ENCODE measurements around the gene RDX. TPM values are rescaled to one million over a fixed set of nuclear protein-coding genes. Genes with fewer than 3 reads are reported as not detected.

The RDX gene
- total RNA-seq, 2 experiments from 2014 or later = 35.2 to 37.4 TPM

DNA sequence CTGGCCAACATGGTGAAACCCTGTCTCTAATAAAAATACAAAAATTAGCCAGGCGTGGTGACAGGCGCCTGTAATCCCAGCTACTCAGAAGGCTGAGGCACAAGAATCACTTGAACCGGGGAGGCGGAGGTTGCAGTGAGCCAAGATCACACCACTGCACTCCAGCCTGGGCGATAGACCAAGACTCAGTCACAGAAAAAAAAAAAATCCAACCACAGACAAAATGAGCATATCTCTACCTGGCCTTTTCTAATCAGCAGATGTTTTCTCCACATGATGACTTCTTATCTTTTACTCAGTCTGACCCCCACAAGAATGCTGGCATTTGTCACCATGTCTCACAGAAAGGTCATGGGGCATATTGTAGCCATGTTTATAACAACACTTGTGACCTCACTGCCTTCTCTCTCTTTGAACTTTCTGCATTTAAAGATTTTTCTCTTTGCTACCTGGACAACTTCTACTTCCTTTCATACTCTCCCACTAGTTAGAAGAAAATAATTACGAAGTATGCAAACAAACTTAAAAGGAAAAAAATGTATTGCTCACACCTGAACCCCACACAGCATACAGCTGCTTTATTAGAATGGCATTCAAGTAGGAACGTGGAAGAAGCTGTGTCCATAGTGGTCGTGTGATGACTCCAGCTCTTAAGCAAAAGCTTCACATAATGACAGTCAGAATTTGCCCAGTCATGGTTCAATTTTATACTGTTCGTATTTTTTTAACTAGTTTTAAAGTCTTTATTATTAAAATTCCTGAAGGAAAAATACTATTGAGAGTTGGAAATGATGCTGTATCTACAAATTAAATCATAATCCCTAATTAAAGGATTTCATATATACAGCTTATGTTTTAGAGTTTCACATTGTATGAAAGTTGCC lies 137.9 kb downstream of the RDX start:
- CTCF ChIA-PET = interaction anchor here (1.3 kb wide), 1 partner anchor 42 kb away, joined by 3 read pairs; no protein-coding TSS in a partner anchor
- Mint-ChIP-seq H3K27ac (no peak overlapping the region), H3K4me1 (ENCODE audit: low read depth) (no peaks in the 10 kb centered on the region), H3K27me3 (ENCODE audit: low read depth) (peaks cover 4% of the 10 kb centered on the region), H3K9me3 (no peaks in the 10 kb centered on the region), H3K4me3 (no peak overlapping the region), H3K36me3 (ENCODE audit: low read depth) (no peaks in the 10 kb centered on the region)
- intact Hi-C loops (cut with micrococcal nuclease) = no loop called here
- no peak for DNase-seq

DNA sequence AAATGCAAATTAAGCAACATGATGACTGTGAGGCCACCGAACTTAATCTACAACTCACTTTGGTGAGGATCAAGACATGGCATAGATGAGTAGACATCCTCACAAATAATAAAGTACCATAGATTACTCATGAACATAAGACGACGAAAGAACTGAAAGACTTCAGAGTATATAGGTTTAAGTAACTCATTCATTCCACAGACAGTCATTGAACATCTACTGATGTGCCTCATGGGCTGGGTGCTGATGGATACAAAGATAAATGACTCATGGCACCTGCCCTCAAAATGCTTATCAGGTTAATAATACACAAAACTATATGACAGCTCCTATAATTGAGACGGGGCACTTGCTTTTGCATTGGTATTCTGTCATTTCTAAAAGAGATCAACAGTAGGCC lies 139.9 kb downstream of the RDX start:
- Mint-ChIP-seq H3K9me3 (no peaks in the 10 kb centered on the region), H3K4me3 (no peak overlapping the region), H3K27me3 (ENCODE audit: low read depth) (peaks cover 4% of the 10 kb centered on the region), H3K4me1 (ENCODE audit: low read depth) (no peaks in the 10 kb centered on the region), H3K27ac (no peak overlapping the region), H3K36me3 (ENCODE audit: low read depth) (no peaks in the 10 kb centered on the region)
- CTCF ChIA-PET = no interaction called here
- intact Hi-C loops (cut with micrococcal nuclease) = no loop called here
- DNase-seq = no peak

DNA sequence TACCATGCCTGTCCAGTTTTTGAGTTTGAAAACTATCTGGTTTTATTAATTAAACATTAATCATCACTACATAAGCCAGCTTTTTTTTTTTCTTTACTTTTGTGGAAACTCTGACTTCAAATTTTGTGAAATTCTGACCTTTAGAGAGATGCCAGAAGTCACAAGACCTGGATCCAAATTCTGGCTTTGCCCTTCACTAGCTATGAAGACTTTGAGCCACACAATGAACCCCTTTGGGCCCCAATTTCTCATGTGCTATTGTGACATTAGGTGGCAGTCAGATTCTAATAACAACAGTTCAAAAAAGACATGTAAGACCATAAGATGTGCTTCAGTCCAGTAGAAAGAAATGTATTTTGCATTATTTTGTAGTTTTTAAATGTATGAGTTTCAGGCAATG lies 142.9 kb downstream of the RDX start:
- DNase-seq = no peak
- no peaks in the 10 kb centered on the region for H3K9me3 Mint-ChIP-seq
- no peaks in the 10 kb centered on the region for H3K36me3 Mint-ChIP-seq (ENCODE audit: low read depth)
- no peaks in the 10 kb centered on the region for H3K4me1 Mint-ChIP-seq (ENCODE audit: low read depth)
- CTCF ChIA-PET = no interaction called here
- intact Hi-C loops (cut with micrococcal nuclease) = no loop called here
- H3K27ac Mint-ChIP-seq = no peak overlapping the region
- no peak overlapping the region for H3K4me3 Mint-ChIP-seq
- peaks cover 10% of the 10 kb centered on the region for H3K27me3 Mint-ChIP-seq (ENCODE audit: low read depth)

DNA sequence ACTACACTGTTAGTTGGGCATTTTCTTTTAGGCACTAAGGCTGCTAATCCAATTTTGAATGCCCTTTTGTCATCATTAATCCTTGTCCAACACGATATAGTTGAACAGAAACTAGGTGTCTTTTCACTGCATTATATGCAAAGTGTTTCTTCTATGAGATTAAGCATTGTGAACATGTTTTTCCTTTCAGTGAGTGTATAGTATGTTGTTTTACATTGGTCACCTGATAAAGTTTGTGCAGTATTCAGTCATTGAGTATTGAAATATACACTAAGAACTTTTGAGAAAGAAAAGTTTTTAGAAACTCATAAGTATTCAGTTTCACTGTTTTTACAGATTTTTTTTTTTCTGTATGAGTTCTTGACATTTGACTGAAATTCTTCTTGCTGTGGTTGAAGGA lies 144.2 kb downstream of the RDX start:
- CTCF ChIA-PET = no interaction called here
- no peak overlapping the region for H3K4me3 Mint-ChIP-seq
- H3K4me1 Mint-ChIP-seq (ENCODE audit: low read depth) = no peaks in the 10 kb centered on the region
- no peak for DNase-seq
- no peak overlapping the region for H3K27ac Mint-ChIP-seq
- no peaks in the 10 kb centered on the region for H3K36me3 Mint-ChIP-seq (ENCODE audit: low read depth)
- intact Hi-C loops (cut with micrococcal nuclease) = no loop called here
- H3K9me3 Mint-ChIP-seq = no peaks in the 10 kb centered on the region
- H3K27me3 Mint-ChIP-seq (ENCODE audit: low read depth) = peaks cover 6% of the 10 kb centered on the region

DNA sequence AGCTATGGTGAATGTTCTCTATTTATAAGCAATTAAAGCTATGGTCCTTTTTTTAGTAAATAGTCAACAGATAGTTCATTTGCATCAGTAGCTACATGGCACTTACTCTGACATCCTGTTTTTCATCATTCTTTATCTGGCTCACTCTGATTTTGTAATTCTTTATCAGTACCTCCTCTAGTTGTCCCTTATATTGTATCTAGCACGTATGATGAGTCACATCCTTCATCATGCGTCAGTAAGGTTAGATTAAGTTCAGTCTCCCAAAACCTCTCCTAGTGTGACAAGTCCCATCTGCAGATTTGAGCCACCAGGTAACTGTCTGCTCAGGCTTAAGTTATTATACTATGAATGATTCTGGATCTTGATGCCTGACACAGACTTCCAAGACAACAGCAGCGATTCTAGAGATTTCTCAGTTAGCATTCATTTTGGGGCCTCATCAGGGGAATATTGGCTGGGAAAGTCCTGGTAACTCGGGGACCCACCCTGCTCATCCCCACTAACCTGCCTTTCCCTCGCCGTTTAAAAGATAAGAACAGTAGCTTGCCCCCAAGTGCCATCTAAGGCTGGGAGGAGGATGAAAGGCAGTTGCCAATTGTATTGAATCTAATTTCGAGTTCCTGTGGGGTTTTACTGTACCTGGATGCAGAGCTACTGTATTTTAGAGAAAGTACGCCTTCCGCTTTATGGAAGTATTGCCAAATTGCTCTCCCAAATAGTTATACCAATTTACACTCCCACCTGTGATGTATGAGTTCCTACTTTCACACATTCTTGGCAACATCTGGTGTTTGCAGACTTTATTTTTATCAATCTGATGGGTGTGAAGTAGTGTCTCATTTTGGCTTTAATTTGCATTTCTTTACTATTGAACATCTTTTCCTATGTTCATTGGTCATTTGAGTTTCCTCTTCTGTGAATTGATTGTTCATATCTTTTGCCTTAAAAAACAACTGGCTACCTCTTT lies 147.4 kb downstream of the RDX start:
- intact Hi-C loops (cut with micrococcal nuclease) = no loop called here
- CTCF ChIA-PET = no interaction called here
- Mint-ChIP-seq H3K27ac (no peak overlapping the region), H3K27me3 (ENCODE audit: low read depth) (peaks cover 10% of the 10 kb centered on the region), H3K36me3 (ENCODE audit: low read depth) (no peaks in the 10 kb centered on the region), H3K4me1 (ENCODE audit: low read depth) (no peaks in the 10 kb centered on the region), H3K4me3 (no peak overlapping the region), H3K9me3 (no peaks in the 10 kb centered on the region)
- no peak for DNase-seq

DNA sequence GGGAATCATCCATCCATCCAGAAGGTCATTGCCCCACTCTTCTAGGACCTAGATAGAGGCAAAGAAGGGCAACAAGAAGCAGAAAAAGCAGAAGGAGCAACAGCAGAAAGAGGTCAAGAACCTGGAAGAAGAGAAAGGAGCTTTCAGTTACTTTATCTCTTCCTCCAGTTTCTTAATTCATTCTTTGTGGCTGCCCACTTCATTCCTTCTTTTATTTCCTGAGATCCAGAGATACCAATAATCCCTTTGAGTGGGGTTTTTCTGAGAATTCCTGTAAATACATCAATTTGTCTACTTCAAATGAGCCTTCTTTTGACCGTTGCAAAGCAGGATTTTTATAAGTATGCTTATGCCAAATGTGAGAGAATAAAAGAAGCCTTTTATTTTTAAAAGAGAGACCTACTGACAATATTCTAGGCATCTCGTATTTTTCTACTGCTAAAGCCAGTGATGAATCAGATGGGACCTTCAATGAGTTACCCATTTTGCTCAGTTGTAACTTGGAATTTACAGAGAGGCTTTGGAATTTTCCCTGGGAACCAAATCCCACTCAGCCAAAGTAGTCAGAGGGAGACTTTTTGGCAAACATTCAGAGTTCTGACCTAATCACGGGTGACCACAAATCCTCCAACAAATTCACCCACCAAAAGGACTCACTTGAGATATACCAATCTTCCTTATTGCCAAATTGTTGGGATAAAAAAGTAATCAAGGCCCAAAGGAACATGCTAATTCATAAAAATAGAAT lies 148.3 kb downstream of the RDX start:
- CTCF ChIA-PET = no interaction called here
- Mint-ChIP-seq H3K27me3 (ENCODE audit: low read depth) (peaks cover 10% of the 10 kb centered on the region), H3K9me3 (no peaks in the 10 kb centered on the region)

DNA sequence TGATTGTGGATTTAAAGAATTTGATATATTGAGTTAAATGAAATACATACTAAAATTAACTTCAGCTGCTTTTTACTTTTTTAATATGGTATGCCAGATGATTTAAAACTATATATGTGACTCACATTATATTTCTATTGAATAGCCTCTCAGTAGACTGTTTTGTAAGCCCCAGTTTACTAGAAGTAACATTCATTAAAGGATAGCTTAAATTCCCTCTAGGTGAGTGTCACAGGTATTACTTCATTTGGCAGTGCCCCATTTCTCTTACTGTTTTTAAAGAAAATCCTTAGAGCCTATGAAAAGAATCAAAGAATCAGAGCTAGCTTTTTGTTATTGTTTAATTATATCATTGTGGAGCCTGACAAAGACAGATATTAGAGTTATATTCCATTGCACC lies 154.6 kb downstream of the RDX start:
- Mint-ChIP-seq H3K27me3 (ENCODE audit: low read depth) (peaks cover 4% of the 10 kb centered on the region), H3K4me3 (no peak overlapping the region), H3K36me3 (ENCODE audit: low read depth) (no peaks in the 10 kb centered on the region), H3K9me3 (no peaks in the 10 kb centered on the region), H3K4me1 (ENCODE audit: low read depth) (no peaks in the 10 kb centered on the region), H3K27ac (no peak overlapping the region)
- no peak for DNase-seq
- CTCF ChIA-PET = no interaction called here
- intact Hi-C loops (cut with micrococcal nuclease) = no loop called here

More for the DNA sequence above, 148.3 kb downstream of the RDX start:
- no peaks in the 10 kb centered on the region for H3K36me3 Mint-ChIP-seq (ENCODE audit: low read depth)
- H3K27ac Mint-ChIP-seq = no peak overlapping the region
- no peak overlapping the region for H3K4me3 Mint-ChIP-seq
- no peaks in the 10 kb centered on the region for H3K4me1 Mint-ChIP-seq (ENCODE audit: low read depth)
- DNase-seq = no peak
- intact Hi-C loops (cut with micrococcal nuclease) = no loop called here

DNA sequence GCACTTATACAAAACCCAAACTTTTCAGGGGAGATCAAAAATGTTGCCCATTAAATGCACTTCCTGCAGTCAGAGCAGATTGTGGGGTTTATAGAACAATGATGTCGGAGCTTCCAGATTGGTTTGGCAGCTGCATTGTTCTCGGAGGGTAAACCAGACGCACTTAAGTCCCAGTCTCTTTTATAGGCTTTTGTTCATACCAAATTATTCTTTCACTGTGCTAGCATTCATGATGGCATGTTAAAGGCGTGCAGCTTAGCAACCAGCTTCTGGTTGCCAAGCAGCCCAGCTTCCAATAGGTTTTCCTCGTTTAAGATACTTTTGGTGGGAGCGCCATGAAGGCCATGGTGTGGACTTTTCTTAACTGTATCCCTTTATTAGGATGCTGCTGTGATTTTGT lies 162.3 kb downstream of the RDX start:
- Mint-ChIP-seq H3K4me3 (no peak overlapping the region), H3K4me1 (ENCODE audit: low read depth) (no peaks in the 10 kb centered on the region), H3K9me3 (no peaks in the 10 kb centered on the region), H3K36me3 (ENCODE audit: low read depth) (no peaks in the 10 kb centered on the region), H3K27me3 (ENCODE audit: low read depth) (peaks cover 10% of the 10 kb centered on the region), H3K27ac (no peak overlapping the region)
- intact Hi-C loops (cut with micrococcal nuclease) = no loop called here
- CTCF ChIA-PET = no interaction called here
- DNase-seq = no peak

DNA sequence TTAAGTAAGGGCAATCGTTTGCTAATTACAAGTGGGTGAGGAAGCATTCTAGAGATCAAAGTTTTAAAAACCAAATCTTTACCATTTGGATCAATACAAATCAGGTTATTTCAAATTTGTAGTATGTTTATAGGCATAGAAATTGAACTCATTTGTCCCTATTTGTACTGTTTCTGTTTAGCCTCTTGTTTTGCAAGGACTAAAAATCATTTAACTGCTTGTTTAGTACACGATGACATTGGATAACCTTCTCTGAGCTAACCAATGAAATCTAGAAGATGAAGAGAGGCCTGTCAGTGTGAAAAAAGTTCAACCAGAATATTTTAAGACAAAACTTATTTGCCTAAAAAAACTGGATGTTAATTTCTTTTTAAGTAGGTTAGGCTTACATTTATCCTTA lies 163.3 kb downstream of the RDX start:
- CTCF ChIA-PET = no interaction called here
- no peaks in the 10 kb centered on the region for H3K9me3 Mint-ChIP-seq
- DNase-seq = no peak
- H3K27ac Mint-ChIP-seq = no peak overlapping the region
- H3K4me1 Mint-ChIP-seq (ENCODE audit: low read depth) = no peaks in the 10 kb centered on the region
- no peaks in the 10 kb centered on the region for H3K36me3 Mint-ChIP-seq (ENCODE audit: low read depth)
- peaks cover 10% of the 10 kb centered on the region for H3K27me3 Mint-ChIP-seq (ENCODE audit: low read depth)
- H3K4me3 Mint-ChIP-seq = no peak overlapping the region
- intact Hi-C loops (cut with micrococcal nuclease) = no loop called here

DNA sequence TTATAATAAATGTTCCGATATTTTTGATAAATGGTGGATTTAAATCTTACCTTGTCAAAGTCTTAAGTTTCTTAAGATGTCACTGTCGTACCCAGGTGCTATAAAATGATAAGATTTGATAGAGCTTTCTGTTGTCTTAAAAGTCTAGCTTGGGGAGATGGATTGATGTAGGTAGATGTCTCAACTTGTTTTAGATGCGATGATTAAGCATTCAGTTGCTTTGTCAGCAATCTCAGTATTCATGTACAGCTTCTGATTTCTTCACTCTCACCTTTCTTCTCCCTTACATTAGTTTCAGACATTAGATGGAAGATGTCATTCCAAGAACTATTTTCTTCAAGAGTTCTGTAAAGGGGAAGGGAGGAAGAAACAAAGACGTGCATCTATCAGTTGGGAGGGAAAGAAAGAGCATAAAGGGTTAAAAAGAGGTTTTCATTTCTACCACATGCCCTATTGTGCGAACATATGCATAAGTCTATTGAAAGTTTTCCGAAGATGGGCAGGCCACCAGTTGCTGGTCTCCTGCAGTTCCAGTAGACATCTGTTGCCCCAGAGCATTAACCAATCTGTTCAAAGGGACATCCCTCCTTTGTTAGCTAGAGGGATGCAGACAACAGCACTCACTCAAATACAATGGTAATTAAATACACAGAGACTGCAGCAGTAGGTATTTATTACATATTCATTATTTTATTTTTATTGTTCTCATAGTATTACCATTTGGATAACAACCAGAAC lies 164.9 kb downstream of the RDX start:
- no peaks in the 10 kb centered on the region for H3K36me3 Mint-ChIP-seq (ENCODE audit: low read depth)
- no peak for DNase-seq
- CTCF ChIA-PET = interaction anchor here (0.9 kb wide), 1 partner anchor 11 kb away, joined by 3 read pairs; no protein-coding TSS in a partner anchor

DNA sequence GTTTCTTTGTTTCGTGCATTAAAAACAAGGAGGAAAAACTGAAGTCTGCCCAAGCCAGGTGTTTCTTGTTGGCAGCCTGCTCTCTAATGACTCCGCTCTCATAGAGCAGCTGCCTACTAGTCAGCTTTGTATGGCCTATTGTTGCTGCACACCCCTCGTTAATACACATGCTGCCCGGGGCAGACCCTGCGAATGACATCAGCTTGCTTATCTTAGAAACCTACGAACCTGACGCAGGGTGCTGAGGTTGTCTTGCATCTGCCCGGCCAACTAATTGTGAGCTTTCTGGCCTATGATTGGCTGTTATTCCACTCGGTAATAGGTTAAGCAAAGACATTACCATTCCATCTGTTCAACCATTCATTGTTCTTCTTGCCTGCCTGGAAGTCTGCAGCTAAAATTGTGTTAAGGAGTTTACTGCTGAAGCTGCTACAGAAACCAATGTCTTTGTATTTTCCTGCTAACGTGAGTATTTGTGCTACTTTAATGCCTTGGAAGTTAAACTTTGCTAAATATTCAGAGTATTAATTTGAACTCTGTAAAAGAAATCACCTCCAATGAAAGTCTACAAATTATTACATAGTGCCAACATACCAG lies 165.7 kb downstream of the RDX start:
- H3K36me3 Mint-ChIP-seq (ENCODE audit: low read depth) = no peaks in the 10 kb centered on the region
- CTCF ChIA-PET = interaction anchor here (0.9 kb wide), 1 partner anchor 12 kb away, joined by 3 read pairs; no protein-coding TSS in a partner anchor
- peaks cover 7% of the 10 kb centered on the region for H3K27me3 Mint-ChIP-seq (ENCODE audit: low read depth)
- DNase-seq = no peak
- intact Hi-C loops (cut with micrococcal nuclease) = no loop called here
- no peaks in the 10 kb centered on the region for H3K9me3 Mint-ChIP-seq
- H3K27ac Mint-ChIP-seq = no peak overlapping the region
- H3K4me3 Mint-ChIP-seq = no peak overlapping the region
- H3K4me1 Mint-ChIP-seq (ENCODE audit: low read depth) = no peaks in the 10 kb centered on the region

More for the DNA sequence above, 164.9 kb downstream of the RDX start:
- H3K4me1 Mint-ChIP-seq (ENCODE audit: low read depth) = no peaks in the 10 kb centered on the region
- H3K27me3 Mint-ChIP-seq (ENCODE audit: low read depth) = peaks cover 10% of the 10 kb centered on the region
- no peak overlapping the region for H3K27ac Mint-ChIP-seq
- no peaks in the 10 kb centered on the region for H3K9me3 Mint-ChIP-seq
- intact Hi-C loops (cut with micrococcal nuclease) = no loop called here
- H3K4me3 Mint-ChIP-seq = no peak overlapping the region
